CD8-positive, alpha-beta memory T cell (primary cell): ENCODE data around the gene FBXO45. TPM values are rescaled to one million over a fixed set of nuclear protein-coding genes. Genes with fewer than 3 reads are reported as not detected.
"Not testable (repeated sequence)": the region's sequence is repeated elsewhere in the genome, so short reads cannot be mapped to it uniquely, and the experiment has no call there.

Experiments used
- CTCF ChIA-PET: fragments of 350-600 bp; sonication (Branson Sonifier 250); formaldehyde crosslinking; loops from one replicate; lab custom pipeline; 2021; ENCODE audit warnings: antibody characterized with exemption; lab: Charles Lee
- POLR2A ChIA-PET: fragments of 350-600 bp; sonication (Branson Sonifier 250); formaldehyde crosslinking; loops from one replicate; lab custom pipeline; 2021; ENCODE audit warnings: antibody characterized with exemption; lab: Charles Lee
- DNase-seq, 5 donors: peaks; one replicate each; pipeline versions ENCODE4 v3.0.0 to v3.0.0-alpha.2; 2020 to 2022; ENCODE audit warnings: mixed read lengths in 1 of 5
- H3K27ac ChIP-seq: one replicate; pipeline ENCODE4 v1.7.0; 2013; ENCODE audit warnings: low read depth, mild to moderate bottlenecking, low read length, moderate library complexity
- H3K27me3 ChIP-seq: 2 replicates; pipeline ENCODE4 v1.7.0; 2013; ENCODE audit warnings: low read length, mild to moderate bottlenecking; ENCODE audit not compliant: insufficient read depth, poor library complexity, severe bottlenecking
- H3K36me3 ChIP-seq: 2 replicates; pipeline ENCODE4 v1.7.0; 2013; ENCODE audit warnings: mild to moderate bottlenecking, low read length, moderate library complexity; ENCODE audit not compliant: insufficient read depth
- H3K4me1 ChIP-seq: 2 replicates; pipeline ENCODE4 v1.7.0; 2013; ENCODE audit warnings: mild to moderate bottlenecking, low read length, moderate library complexity; ENCODE audit not compliant: insufficient read depth
- H3K4me3 ChIP-seq: 2 replicates; pipeline ENCODE4 v1.7.0; 2013; ENCODE audit warnings: mild to moderate bottlenecking, low read length
- H3K9me3 ChIP-seq: 2 replicates; pipeline ENCODE4 v1.7.0; 2013; ENCODE audit warnings: mild to moderate bottlenecking, low read length
- H3K27ac Mint-ChIP-seq, 8 donors: one replicate each; pipeline ENCODE4 v1.8.0; 2020 to 2021; ENCODE audit warnings: mixed read lengths in 8 of 8, mild to moderate bottlenecking in 6 of 8, inconsistent platforms in 3 of 8, moderate library complexity in 3 of 8
- H3K27me3 Mint-ChIP-seq, 2 donors: one replicate each; pipeline ENCODE4 v1.8.0; 2020 to 2021; ENCODE audit warnings: mixed read lengths in 2 of 2, mild to moderate bottlenecking in 1 of 2, moderate library complexity in 1 of 2
- H3K36me3 Mint-ChIP-seq, 3 donors: one replicate each; pipeline ENCODE4 v1.8.0; 2020 to 2021; ENCODE audit warnings: mixed read lengths in 3 of 3, inconsistent platforms in 1 of 3, mild to moderate bottlenecking in 1 of 3
- H3K4me1 Mint-ChIP-seq, 3 donors: one replicate each; pipeline ENCODE4 v1.8.0; 2020 to 2021; ENCODE audit warnings: mixed read lengths in 3 of 3, inconsistent platforms in 1 of 3, mild to moderate bottlenecking in 1 of 3
- H3K4me3 Mint-ChIP-seq, 7 donors: one replicate each; pipeline ENCODE4 v1.8.0; 2020 to 2021; ENCODE audit warnings: mixed read lengths in 7 of 7, mild to moderate bottlenecking in 6 of 7, moderate library complexity in 4 of 7, inconsistent platforms in 2 of 7
- H3K9me3 Mint-ChIP-seq, 5 donors: one replicate each; pipeline ENCODE4 v1.8.0; 2020 to 2022; ENCODE audit warnings: mixed read lengths in 5 of 5, mild to moderate bottlenecking in 3 of 5, moderate library complexity in 2 of 5, inconsistent platforms in 1 of 5
- polyA plus RNA-seq: library from polyadenylated mRNA; unstranded; fragments of 300-500 nt; fragmentation: Illumina TruSeq; gene quantifications from one replicate; pipeline ENCODE4 v1.2.3, GENCODE V29; 2021
- total RNA-seq, 2 experiments: library from RNA; stranded (reverse); gene quantifications; one replicate each; pipeline ENCODE4 v1.2.3, GENCODE V29; 2021

The FBXO45 gene, protein sequence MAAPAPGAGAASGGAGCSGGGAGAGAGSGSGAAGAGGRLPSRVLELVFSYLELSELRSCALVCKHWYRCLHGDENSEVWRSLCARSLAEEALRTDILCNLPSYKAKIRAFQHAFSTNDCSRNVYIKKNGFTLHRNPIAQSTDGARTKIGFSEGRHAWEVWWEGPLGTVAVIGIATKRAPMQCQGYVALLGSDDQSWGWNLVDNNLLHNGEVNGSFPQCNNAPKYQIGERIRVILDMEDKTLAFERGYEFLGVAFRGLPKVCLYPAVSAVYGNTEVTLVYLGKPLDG
- 10 to 100 TPM; 29.3 to 30.1 TPM for total RNA-seq
- polyA plus RNA-seq, result 5.6 TPM

- Mint-ChIP-seq H3K36me3 (peaks cover 0 to 34% (median 0%) of the 10 kb centered on the region in 3 donors), H3K4me3 (peak within 1 kb of the TSS; percentile 95 to 99 (median 98)), H3K4me1 (peaks cover 35 to 48% (median 45%) of the 10 kb centered on the region in 3 donors), H3K27ac (peak within 1 kb of the TSS; percentile 94 to 99 (median 98)), H3K27me3 (no peaks in the 10 kb centered on the region), H3K9me3 (no peaks in the 10 kb centered on the region)
- CTCF ChIA-PET, result interaction anchor here (1.0 to 2.1 kb wide), 7 partner anchors 8 to 117 kb away, joined by 3 to 6 read pairs (median 3); no protein-coding TSS in a partner anchor
- peak within 1 kb of the TSS; percentile 93 for H3K4me3 ChIP-seq
- H3K4me1 ChIP-seq, result peaks cover 36% of the 10 kb centered on the region
- POLR2A ChIA-PET, result interaction anchor here (0.5 to 2.2 kb wide), 10 partner anchors 13 to 374 kb away, joined by 3 to 11 read pairs (median 4); partner anchors contain the start of genes CEP19, NCBP2, PAK2 and PIGX
- H3K9me3 ChIP-seq, result no peaks in the 10 kb centered on the region
- DNase-seq, result peak; percentile 92 to 97 (median 96)
- H3K27me3 ChIP-seq, result no peaks in the 10 kb centered on the region
- peak within 1 kb of the TSS; percentile 91 for H3K27ac ChIP-seq
- peaks cover 4% of the 10 kb centered on the region for H3K36me3 ChIP-seq
Measured at GRCh38 chr3:196568246-196569002, at the start of gene FBXO45, which contains the start of gene WDR53. TSS of gene FBXO45 (plus strand) at chr3:196568660. CDS start at chr3:196568985, 325 bp downstream. TSS of gene WDR53 (minus strand) at chr3:196568554. CDS start at chr3:196561475, 7,079 bp downstream.

GRCh38 chr3:196518966-196519717, 49.3 kb upstream of the FBXO45 start:
- H3K4me3 Mint-ChIP-seq, result no peak overlapping the region
- Histone ChIP-seq H3K27ac (no peak overlapping the region), H3K4me3 (no peak overlapping the region), H3K9me3 (peaks cover 25% of the 10 kb centered on the region), H3K36me3 (no peaks in the 10 kb centered on the region), H3K4me1 (no peaks in the 10 kb centered on the region), H3K27me3 (no peaks in the 10 kb centered on the region)
- H3K36me3 Mint-ChIP-seq, result peaks cover 0 to 22% (median 6%) of the 10 kb centered on the region in 3 donors
- H3K27me3 Mint-ChIP-seq, result peaks cover 2 to 9% of the 10 kb centered on the region in 2 donors
- POLR2A ChIA-PET, result no interaction called here
- H3K4me1 Mint-ChIP-seq, result peaks cover 0 to 1% (median 0%) of the 10 kb centered on the region in 3 donors
- H3K27ac Mint-ChIP-seq, result no peak overlapping the region
- peak; percentile 28 to 72 (median 40) for DNase-seq
- H3K9me3 Mint-ChIP-seq, result peaks cover 28 to 52% (median 47%) of the 10 kb centered on the region in 5 donors
- CTCF ChIA-PET, result interaction anchor here (0.8 to 2.2 kb wide), 4 partner anchors 10 to 265 kb away, joined by 3 to 10 read pairs (median 4); no protein-coding TSS in a partner anchor

GRCh38 chr3:196519718-196520082, 48.8 kb upstream of the FBXO45 start:
- no peaks in the 10 kb centered on the region for H3K27me3 ChIP-seq
- Mint-ChIP-seq H3K9me3 (peaks cover 28 to 52% (median 47%) of the 10 kb centered on the region in 5 donors), H3K36me3 (peaks cover 0 to 22% (median 6%) of the 10 kb centered on the region in 3 donors), H3K27me3 (peaks cover 2 to 9% of the 10 kb centered on the region in 2 donors), H3K4me1 (peaks cover 0 to 1% (median 0%) of the 10 kb centered on the region in 3 donors), H3K4me3 (peak overlapping the region in 1 of 7 donors; percentile 23), H3K27ac (no peak overlapping the region)
- peaks cover 25% of the 10 kb centered on the region for H3K9me3 ChIP-seq
- no peak overlapping the region for H3K27ac ChIP-seq
- ChIA-PET CTCF (interaction anchor here (1.2 to 2.0 kb wide), 3 partner anchors 34 to 266 kb away, joined by 3 to 10 read pairs (median 7); no protein-coding TSS in a partner anchor), POLR2A (no interaction called here)
- H3K4me1 ChIP-seq, result no peaks in the 10 kb centered on the region
- no peaks in the 10 kb centered on the region for H3K36me3 ChIP-seq
- peak in 1 of 5 donors; percentile 18 for DNase-seq
- no peak overlapping the region for H3K4me3 ChIP-seq

- Mint-ChIP-seq H3K27me3 (peaks cover 5 to 13% of the 10 kb centered on the region in 2 donors), H3K36me3 (peaks cover 0 to 22% (median 6%) of the 10 kb centered on the region in 3 donors), H3K9me3 (peaks cover 28 to 49% (median 44%) of the 10 kb centered on the region in 5 donors)
- H3K4me1 ChIP-seq, H3K4me1 Mint-ChIP-seq, H3K27me3 ChIP-seq, DNase-seq, POLR2A ChIA-PET, H3K4me3 Mint-ChIP-seq, H3K36me3 ChIP-seq, H3K27ac Mint-ChIP-seq, H3K4me3 ChIP-seq, H3K27ac ChIP-seq: not testable (repeated sequence)
- peaks cover 25% of the 10 kb centered on the region for H3K9me3 ChIP-seq
- CTCF ChIA-PET, result interaction anchor here (1.4 to 2.5 kb wide), 2 partner anchors 267 to 268 kb away, joined by 7 to 20 read pairs; no protein-coding TSS in a partner anchor
Measured at GRCh38 chr3:196521291-196521690, 47.2 kb upstream of the FBXO45 start.

DNA sequence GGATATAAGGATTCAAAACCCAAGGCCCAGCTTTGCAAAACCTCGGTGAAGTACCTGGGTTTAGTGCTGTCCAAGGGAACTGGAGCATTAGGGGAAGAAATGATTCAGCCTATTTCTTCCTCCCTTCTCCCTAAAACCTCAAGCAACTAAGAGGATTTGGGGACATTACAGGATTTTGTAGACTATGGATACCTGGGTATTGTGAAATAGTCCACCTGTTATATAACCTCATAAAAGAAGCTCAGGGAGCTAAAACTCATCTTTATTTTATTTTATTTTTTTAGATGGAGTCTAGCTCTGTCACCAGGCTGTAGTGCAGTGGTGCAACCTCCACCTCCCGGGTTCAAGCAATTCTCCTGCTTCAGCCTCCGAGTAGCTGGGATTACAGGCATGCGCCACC, 44.6 kb upstream of the FBXO45 start:
- Mint-ChIP-seq H3K4me1 (peaks cover 0 to 6% (median 3%) of the 10 kb centered on the region in 3 donors), H3K9me3 (peaks cover 25 to 34% (median 29%) of the 10 kb centered on the region in 5 donors), H3K27me3 (peaks cover 5 to 12% of the 10 kb centered on the region in 2 donors), H3K27ac (no peak overlapping the region), H3K4me3 (no peak overlapping the region), H3K36me3 (peaks cover 0 to 18% (median 6%) of the 10 kb centered on the region in 3 donors)
- Histone ChIP-seq H3K27ac (no peak overlapping the region), H3K4me3 (no peak overlapping the region), H3K4me1 (no peaks in the 10 kb centered on the region), H3K9me3 (peaks cover 16% of the 10 kb centered on the region), H3K27me3 (no peaks in the 10 kb centered on the region), H3K36me3 (no peaks in the 10 kb centered on the region)
- POLR2A ChIA-PET, result no interaction called here
- CTCF ChIA-PET, result interaction anchor here (1.4 to 2.5 kb wide), 3 partner anchors 17 to 270 kb away, joined by 3 to 20 read pairs (median 3); no protein-coding TSS in a partner anchor
- DNase-seq, result no peak

- Histone ChIP-seq H3K4me3 (no peak overlapping the region), H3K36me3 (no peaks in the 10 kb centered on the region), H3K27ac (no peak overlapping the region), H3K4me1 (no peaks in the 10 kb centered on the region), H3K9me3 (peaks cover 10% of the 10 kb centered on the region), H3K27me3 (no peaks in the 10 kb centered on the region)
- CTCF ChIA-PET, result interaction anchor here (1.2 to 1.4 kb wide), 2 partner anchors 12 to 18 kb away, joined by 3 read pairs; no protein-coding TSS in a partner anchor
- no peak for DNase-seq
- H3K4me1 Mint-ChIP-seq, result peaks cover 0 to 9% (median 1%) of the 10 kb centered on the region in 3 donors
- POLR2A ChIA-PET, result no interaction called here
- peaks cover 0 to 16% (median 5%) of the 10 kb centered on the region in 3 donors for H3K36me3 Mint-ChIP-seq
- H3K27me3 Mint-ChIP-seq, result peaks cover 5 to 12% of the 10 kb centered on the region in 2 donors
- H3K27ac Mint-ChIP-seq, result no peak overlapping the region
- no peak overlapping the region for H3K4me3 Mint-ChIP-seq
- peaks cover 18 to 27% (median 22%) of the 10 kb centered on the region in 5 donors for H3K9me3 Mint-ChIP-seq
Measured at GRCh38 chr3:196524527-196524926, 43.9 kb upstream of the FBXO45 start.

DNA sequence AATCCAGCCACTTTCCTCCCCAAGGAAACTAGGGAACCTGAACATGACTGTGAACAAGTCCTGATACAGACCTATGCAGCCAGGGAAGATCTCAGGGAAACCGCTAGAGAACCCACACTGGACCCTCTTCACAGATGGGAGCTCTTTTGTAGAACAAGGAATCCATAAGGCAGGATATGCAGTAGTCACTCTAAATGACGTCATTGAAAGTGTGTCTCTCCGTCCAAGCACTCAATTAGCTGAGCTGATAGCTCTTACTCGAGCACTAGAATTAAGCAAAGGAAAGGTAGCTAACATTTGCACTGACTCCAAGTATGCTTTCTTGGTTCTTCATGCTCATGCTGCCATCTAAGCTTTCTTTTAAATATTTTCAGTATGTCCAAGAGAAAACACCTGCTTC, 43.3 kb upstream of the FBXO45 start:
- ChIA-PET CTCF (interaction anchor here (0.6 to 1.5 kb wide), 3 partner anchors 12 to 271 kb away, joined by 3 read pairs; no protein-coding TSS in a partner anchor), POLR2A (no interaction called here)
- H3K4me3 ChIP-seq, result no peak overlapping the region
- peaks cover 0 to 9% (median 1%) of the 10 kb centered on the region in 3 donors for H3K4me1 Mint-ChIP-seq
- peaks cover 5 to 12% of the 10 kb centered on the region in 2 donors for H3K27me3 Mint-ChIP-seq
- H3K36me3 ChIP-seq, result no peaks in the 10 kb centered on the region
- H3K27me3 ChIP-seq, result no peaks in the 10 kb centered on the region
- peaks cover 12 to 21% (median 16%) of the 10 kb centered on the region in 5 donors for H3K9me3 Mint-ChIP-seq
- H3K4me1 ChIP-seq, result no peaks in the 10 kb centered on the region
- no peak overlapping the region for H3K4me3 Mint-ChIP-seq
- peaks cover 0 to 12% (median 3%) of the 10 kb centered on the region in 3 donors for H3K36me3 Mint-ChIP-seq
- no peak overlapping the region for H3K27ac ChIP-seq
- peaks cover 4% of the 10 kb centered on the region for H3K9me3 ChIP-seq
- no peak for DNase-seq
- no peak overlapping the region for H3K27ac Mint-ChIP-seq
